Ammon's horn (tissue), 1 donor: ENCODE measurements around the gene IGF1R.

Experiments
- DNase-seq: peaks from one replicate; pipeline ENCODE4 v3.0.0-alpha.2; 2016; ENCODE audit warnings: low spot score

The IGF1R gene

GRCh38 chr15:98830034-98830634, 181.8 kb downstream of the IGF1R start:
- DNase-seq: no peak

- no peak for DNase-seq
These were observed 186.6 kb downstream of the IGF1R start for GRCh38 chr15:98834976-98835375.

- DNase-seq: no peak
These were observed 187.5 kb downstream of the IGF1R start for GRCh38 chr15:98835876-98836275.

GRCh38 chr15:98838387-98839259, 190.3 kb downstream of the IGF1R start:
- no peak for DNase-seq

- peak; percentile 43 for DNase-seq
These were observed 191.7 kb downstream of the IGF1R start for GRCh38 chr15:98840053-98840452.

GRCh38 chr15:98841419-98841970, 193.2 kb downstream of the IGF1R start:
- DNase-seq: no peak

GRCh38 chr15:98842192-98842972, 194.0 kb downstream of the IGF1R start:
- DNase-seq: no peak

- DNase-seq: no peak
These were observed 194.6 kb downstream of the IGF1R start for GRCh38 chr15:98842973-98843285.

GRCh38 chr15:98843844-98844243, 195.5 kb downstream of the IGF1R start:
- no peak for DNase-seq

GRCh38 chr15:98844261-98844660, 195.9 kb downstream of the IGF1R start:
- DNase-seq: no peak

GRCh38 chr15:98845138-98845884, 197.0 kb downstream of the IGF1R start:
- DNase-seq: no peak

GRCh38 chr15:98850961-98851572, 202.7 kb downstream of the IGF1R start:
- peak; percentile 91 for DNase-seq

- DNase-seq: peak; percentile 96
These were observed 204.8 kb downstream of the IGF1R start for GRCh38 chr15:98853161-98853560.

GRCh38 chr15:98853617-98854420, 205.5 kb downstream of the IGF1R start:
- no peak for DNase-seq

GRCh38 chr15:98854496-98854895, 206.2 kb downstream of the IGF1R start:
- no peak for DNase-seq

- no peak for DNase-seq
These were observed 206.9 kb downstream of the IGF1R start for GRCh38 chr15:98855067-98855814.

GRCh38 chr15:98855815-98856531, 207.6 kb downstream of the IGF1R start:
- peak; percentile 59 for DNase-seq

GRCh38 chr15:98856532-98856907, 208.2 kb downstream of the IGF1R start:
- DNase-seq: no peak

- DNase-seq: no peak
These were observed 210.3 kb downstream of the IGF1R start for GRCh38 chr15:98858610-98859023.
